ENCODE measurements around the gene CNTNAP2. TPM values are rescaled to one million over a fixed set of nuclear protein-coding genes. Genes with fewer than 3 reads are reported as not detected.

The CNTNAP2 gene
- total and polyA plus RNA-seq, 3 experiments from 2014 or later: not detected

DNA sequence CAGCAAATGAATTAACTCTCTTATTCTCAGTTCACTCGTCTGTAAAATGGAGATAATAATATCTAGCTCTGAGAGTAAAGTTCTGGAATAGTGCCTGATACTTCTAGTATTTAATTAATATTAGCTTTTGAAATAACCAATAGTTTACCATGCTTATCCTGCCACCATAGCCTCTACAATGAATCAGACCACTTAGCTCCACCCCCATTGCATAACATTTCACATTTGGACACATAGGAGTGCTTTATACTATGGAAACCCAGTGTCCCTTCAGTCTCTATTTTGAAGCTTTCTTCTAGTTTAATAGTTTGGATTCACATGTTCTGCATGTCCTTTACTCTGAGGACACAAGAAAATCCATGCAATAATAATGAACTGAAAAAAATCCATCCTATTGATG, 2046.6 kb downstream of the CNTNAP2 start:
- Histone ChIP-seq H3K27ac (ENCODE audit: low read depth, low read length) (no peak overlapping the region), H3K36me3 (ENCODE audit: insufficient read depth, low read length) (no peaks in the 10 kb centered on the region), H3K4me1 (ENCODE audit: insufficient read depth, low read length) (no peaks in the 10 kb centered on the region), H3K9me3 (ENCODE audit: low read length) (no peaks in the 10 kb centered on the region), H3K27me3 (ENCODE audit: insufficient read depth, low read length, poor library complexity, severe bottlenecking) (no peaks in the 10 kb centered on the region), H3K4me3 (ENCODE audit: low read length) (no peak overlapping the region)
- H3K27ac Mint-ChIP-seq: no peak overlapping the region
- H3K4me1 Mint-ChIP-seq: no peaks in the 10 kb centered on the region
- CTCF ChIA-PET: no interaction called here
- H3K27me3 Mint-ChIP-seq: peaks cover 0 to 14% of the 10 kb centered on the region in 2 donors
- H3K4me3 Mint-ChIP-seq: no peak overlapping the region
- POLR2A ChIA-PET: no interaction called here
- peaks cover 0 to 3% (median 0%) of the 10 kb centered on the region in 5 donors for H3K9me3 Mint-ChIP-seq
- no peak for DNase-seq
- no peaks in the 10 kb centered on the region for H3K36me3 Mint-ChIP-seq

- no peak overlapping the region for H3K4me3 Mint-ChIP-seq
- no peak overlapping the region for H3K27ac ChIP-seq (ENCODE audit: low read depth, low read length)
- no peaks in the 10 kb centered on the region for H3K27me3 ChIP-seq (ENCODE audit: insufficient read depth, low read length, poor library complexity, severe bottlenecking)
- H3K36me3 ChIP-seq (ENCODE audit: insufficient read depth, low read length): no peaks in the 10 kb centered on the region
- H3K4me1 Mint-ChIP-seq: no peaks in the 10 kb centered on the region
- ChIA-PET CTCF (no interaction called here), POLR2A (no interaction called here)
- no peaks in the 10 kb centered on the region for H3K36me3 Mint-ChIP-seq
- no peaks in the 10 kb centered on the region for H3K4me1 ChIP-seq (ENCODE audit: insufficient read depth, low read length)
- peaks cover 0 to 2% of the 10 kb centered on the region in 2 donors for H3K27me3 Mint-ChIP-seq
- H3K27ac Mint-ChIP-seq: no peak overlapping the region
- H3K4me3 ChIP-seq (ENCODE audit: low read length): no peak overlapping the region
- no peaks in the 10 kb centered on the region for H3K9me3 ChIP-seq (ENCODE audit: low read length)
- DNase-seq: no peak
- no peaks in the 10 kb centered on the region for H3K9me3 Mint-ChIP-seq
These were observed 2056.3 kb downstream of the CNTNAP2 start for GRCh38 chr7:148172920-148173319.

DNA sequence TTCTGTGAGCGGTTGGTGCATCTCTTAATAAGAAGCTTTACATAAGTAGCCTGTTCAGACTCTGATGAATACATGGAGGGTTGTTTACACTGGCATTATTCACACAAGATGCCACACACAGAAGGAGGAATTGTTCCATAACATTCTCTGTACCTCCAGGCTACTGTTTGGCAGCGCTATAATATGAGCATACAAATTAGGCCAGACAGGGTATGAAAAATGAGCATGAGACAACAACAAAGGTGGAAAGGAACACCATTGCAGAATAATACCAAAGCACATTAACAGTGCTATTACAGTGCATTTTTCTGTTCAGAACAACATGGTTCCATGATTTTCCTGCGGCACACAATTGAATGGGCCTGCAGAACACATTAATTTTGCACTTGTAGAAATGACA, 2056.8 kb downstream of the CNTNAP2 start:
- H3K4me3 Mint-ChIP-seq: no peak overlapping the region
- Histone ChIP-seq H3K4me3 (ENCODE audit: low read length) (no peak overlapping the region), H3K9me3 (ENCODE audit: low read length) (no peaks in the 10 kb centered on the region), H3K27me3 (ENCODE audit: insufficient read depth, low read length, poor library complexity, severe bottlenecking) (no peaks in the 10 kb centered on the region), H3K4me1 (ENCODE audit: insufficient read depth, low read length) (no peaks in the 10 kb centered on the region), H3K27ac (ENCODE audit: low read depth, low read length) (no peak overlapping the region), H3K36me3 (ENCODE audit: insufficient read depth, low read length) (no peaks in the 10 kb centered on the region)
- H3K36me3 Mint-ChIP-seq: no peaks in the 10 kb centered on the region
- H3K9me3 Mint-ChIP-seq: no peaks in the 10 kb centered on the region
- H3K4me1 Mint-ChIP-seq: no peaks in the 10 kb centered on the region
- CTCF ChIA-PET: no interaction called here
- DNase-seq: no peak
- POLR2A ChIA-PET: no interaction called here
- H3K27ac Mint-ChIP-seq: no peak overlapping the region
- peaks cover 0 to 2% of the 10 kb centered on the region in 2 donors for H3K27me3 Mint-ChIP-seq

- H3K4me3 Mint-ChIP-seq: no peak overlapping the region
- ChIA-PET CTCF (no interaction called here), POLR2A (no interaction called here)
These were observed 2057.8 kb downstream of the CNTNAP2 start for GRCh38 chr7:148174376-148174775.

GRCh38 chr7:148175512-148175911, 2058.9 kb downstream of the CNTNAP2 start:
- no peaks in the 10 kb centered on the region for H3K4me1 Mint-ChIP-seq
- no peaks in the 10 kb centered on the region for H3K9me3 Mint-ChIP-seq
- no peak overlapping the region for H3K4me3 Mint-ChIP-seq
- Histone ChIP-seq H3K4me3 (ENCODE audit: low read length) (no peak overlapping the region), H3K4me1 (ENCODE audit: insufficient read depth, low read length) (no peaks in the 10 kb centered on the region), H3K27me3 (ENCODE audit: insufficient read depth, low read length, poor library complexity, severe bottlenecking) (no peaks in the 10 kb centered on the region), H3K27ac (ENCODE audit: low read depth, low read length) (no peak overlapping the region), H3K9me3 (ENCODE audit: low read length) (no peaks in the 10 kb centered on the region), H3K36me3 (ENCODE audit: insufficient read depth, low read length) (no peaks in the 10 kb centered on the region)
- peaks cover 0 to 5% of the 10 kb centered on the region in 2 donors for H3K27me3 Mint-ChIP-seq
- CTCF ChIA-PET: no interaction called here
- POLR2A ChIA-PET: no interaction called here
- no peak overlapping the region for H3K27ac Mint-ChIP-seq
- no peak for DNase-seq
- no peaks in the 10 kb centered on the region for H3K36me3 Mint-ChIP-seq

More at GRCh38 chr7:148174376-148174775, 2057.8 kb downstream of the CNTNAP2 start:
- Histone ChIP-seq H3K9me3 (ENCODE audit: low read length) (no peaks in the 10 kb centered on the region), H3K27me3 (ENCODE audit: insufficient read depth, low read length, poor library complexity, severe bottlenecking) (no peaks in the 10 kb centered on the region), H3K36me3 (ENCODE audit: insufficient read depth, low read length) (no peaks in the 10 kb centered on the region), H3K4me1 (ENCODE audit: insufficient read depth, low read length) (no peaks in the 10 kb centered on the region), H3K27ac (ENCODE audit: low read depth, low read length) (no peak overlapping the region), H3K4me3 (ENCODE audit: low read length) (no peak overlapping the region)
- H3K9me3 Mint-ChIP-seq: no peaks in the 10 kb centered on the region
- H3K27ac Mint-ChIP-seq: no peak overlapping the region
- peaks cover 0 to 2% of the 10 kb centered on the region in 2 donors for H3K27me3 Mint-ChIP-seq
- no peaks in the 10 kb centered on the region for H3K36me3 Mint-ChIP-seq
- no peaks in the 10 kb centered on the region for H3K4me1 Mint-ChIP-seq
- no peak for DNase-seq

DNA sequence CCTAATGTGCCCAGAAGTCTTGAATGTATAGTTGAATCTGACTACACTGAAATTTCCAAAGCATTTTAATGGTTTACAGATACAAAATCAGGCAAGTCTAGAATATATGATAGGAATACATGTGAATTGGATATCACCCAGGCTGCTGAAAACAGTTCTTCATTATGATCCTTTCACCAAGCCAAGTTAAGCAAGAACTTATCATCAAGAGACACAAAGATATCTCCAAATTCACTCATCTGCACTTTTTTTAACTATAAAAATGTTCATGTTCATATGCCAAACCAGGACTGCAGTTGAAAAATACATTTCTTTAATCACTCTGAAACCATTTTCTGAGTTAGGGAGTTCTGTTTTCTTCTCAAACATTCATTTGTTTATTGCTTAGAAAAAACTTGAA, 2061.4 kb downstream of the CNTNAP2 start:
- Histone ChIP-seq H3K36me3 (ENCODE audit: insufficient read depth, low read length) (no peaks in the 10 kb centered on the region), H3K27ac (ENCODE audit: low read depth, low read length) (no peak overlapping the region), H3K4me1 (ENCODE audit: insufficient read depth, low read length) (no peaks in the 10 kb centered on the region), H3K27me3 (ENCODE audit: insufficient read depth, low read length, poor library complexity, severe bottlenecking) (no peaks in the 10 kb centered on the region), H3K9me3 (ENCODE audit: low read length) (no peaks in the 10 kb centered on the region), H3K4me3 (ENCODE audit: low read length) (no peak overlapping the region)
- H3K9me3 Mint-ChIP-seq: peaks cover 0 to 3% (median 0%) of the 10 kb centered on the region in 5 donors
- no peak overlapping the region for H3K27ac Mint-ChIP-seq
- no peak overlapping the region for H3K4me3 Mint-ChIP-seq
- no peaks in the 10 kb centered on the region for H3K36me3 Mint-ChIP-seq
- ChIA-PET POLR2A (no interaction called here), CTCF (no interaction called here)
- no peak for DNase-seq
- H3K4me1 Mint-ChIP-seq: no peaks in the 10 kb centered on the region
- H3K27me3 Mint-ChIP-seq: peaks cover 5 to 6% of the 10 kb centered on the region in 2 donors

DNA sequence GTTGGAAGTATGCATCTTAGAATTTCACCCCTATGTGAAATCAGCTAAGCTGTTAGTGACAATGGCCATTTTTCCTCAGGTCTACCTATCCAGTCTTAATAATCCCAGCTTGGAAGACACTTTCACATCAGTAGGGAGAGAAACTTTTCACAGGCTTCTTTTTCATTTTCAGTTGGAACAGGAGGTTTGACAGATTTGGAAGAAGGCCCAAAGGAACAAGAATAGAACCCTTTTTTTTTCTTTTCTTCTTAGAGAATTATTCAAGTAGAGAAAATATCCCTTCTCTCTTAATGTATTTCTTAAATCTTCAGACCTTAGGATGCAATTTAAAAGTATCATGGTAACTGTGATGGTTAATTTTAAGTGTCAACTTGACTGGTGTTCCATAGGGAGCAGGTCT, 2063.5 kb downstream of the CNTNAP2 start:
- Mint-ChIP-seq H3K9me3 (peaks cover 0 to 3% (median 0%) of the 10 kb centered on the region in 5 donors), H3K27ac (no peak overlapping the region), H3K4me1 (no peaks in the 10 kb centered on the region), H3K4me3 (no peak overlapping the region), H3K27me3 (peaks cover 6 to 8% of the 10 kb centered on the region in 2 donors), H3K36me3 (no peaks in the 10 kb centered on the region)
- no peak for DNase-seq
- Histone ChIP-seq H3K27ac (ENCODE audit: low read depth, low read length) (no peak overlapping the region), H3K27me3 (ENCODE audit: insufficient read depth, low read length, poor library complexity, severe bottlenecking) (no peaks in the 10 kb centered on the region), H3K4me1 (ENCODE audit: insufficient read depth, low read length) (no peaks in the 10 kb centered on the region), H3K4me3 (ENCODE audit: low read length) (no peak overlapping the region), H3K36me3 (ENCODE audit: insufficient read depth, low read length) (no peaks in the 10 kb centered on the region), H3K9me3 (ENCODE audit: low read length) (no peaks in the 10 kb centered on the region)
- POLR2A ChIA-PET: no interaction called here
- CTCF ChIA-PET: no interaction called here

DNA sequence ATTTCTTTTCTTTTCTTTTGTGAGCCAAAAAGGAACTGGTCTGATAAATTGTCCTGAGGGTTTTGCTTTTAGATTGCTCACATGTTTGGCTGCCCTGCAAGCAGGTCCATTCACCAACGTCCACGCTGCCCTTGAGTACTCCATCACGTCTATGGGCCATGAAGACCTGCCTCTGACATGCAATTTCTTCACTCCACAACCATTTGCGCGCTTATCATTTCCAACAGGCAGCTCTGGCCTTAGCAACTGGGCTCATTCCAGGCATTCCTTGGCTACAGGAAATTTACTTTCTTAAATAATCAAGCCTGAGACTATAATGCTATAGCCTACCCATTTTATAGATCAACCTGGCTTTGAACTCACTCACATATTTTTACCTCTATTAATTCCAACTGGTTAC, 2065.7 kb downstream of the CNTNAP2 start:
- Mint-ChIP-seq H3K4me1 (no peaks in the 10 kb centered on the region), H3K9me3 (peaks cover 0 to 3% (median 0%) of the 10 kb centered on the region in 5 donors), H3K27me3 (peaks cover 3 to 8% of the 10 kb centered on the region in 2 donors), H3K4me3 (no peak overlapping the region), H3K27ac (no peak overlapping the region), H3K36me3 (no peaks in the 10 kb centered on the region)
- H3K9me3 ChIP-seq (ENCODE audit: low read length): no peaks in the 10 kb centered on the region
- no peak overlapping the region for H3K27ac ChIP-seq (ENCODE audit: low read depth, low read length)
- CTCF ChIA-PET: no interaction called here
- no peak for DNase-seq
- no peaks in the 10 kb centered on the region for H3K36me3 ChIP-seq (ENCODE audit: insufficient read depth, low read length)
- POLR2A ChIA-PET: no interaction called here
- no peaks in the 10 kb centered on the region for H3K4me1 ChIP-seq (ENCODE audit: insufficient read depth, low read length)
- no peak overlapping the region for H3K4me3 ChIP-seq (ENCODE audit: low read length)
- H3K27me3 ChIP-seq (ENCODE audit: insufficient read depth, low read length, poor library complexity, severe bottlenecking): no peaks in the 10 kb centered on the region

- DNase-seq: no peak
- Histone ChIP-seq H3K4me1 (ENCODE audit: insufficient read depth, low read length) (no peaks in the 10 kb centered on the region), H3K36me3 (ENCODE audit: insufficient read depth, low read length) (no peaks in the 10 kb centered on the region), H3K27ac (ENCODE audit: low read depth, low read length) (no peak overlapping the region), H3K27me3 (ENCODE audit: insufficient read depth, low read length, poor library complexity, severe bottlenecking) (no peaks in the 10 kb centered on the region), H3K9me3 (ENCODE audit: low read length) (no peaks in the 10 kb centered on the region), H3K4me3 (ENCODE audit: low read length) (no peak overlapping the region)
- Mint-ChIP-seq H3K27ac (no peak overlapping the region), H3K4me3 (no peak overlapping the region), H3K4me1 (no peaks in the 10 kb centered on the region), H3K36me3 (no peaks in the 10 kb centered on the region), H3K9me3 (peaks cover 0 to 3% (median 0%) of the 10 kb centered on the region in 5 donors), H3K27me3 (peaks cover 6 to 8% of the 10 kb centered on the region in 2 donors)
- POLR2A ChIA-PET: no interaction called here
- CTCF ChIA-PET: no interaction called here
These were observed 2068.4 kb downstream of the CNTNAP2 start for GRCh38 chr7:148185041-148185440.

All from CD8-positive, alpha-beta memory T cell (primary cell).